Epithelial cell of proximal tubule (primary cell): ENCODE data around the gene AKAP14. TPM values are rescaled to one million over a fixed set of nuclear protein-coding genes. Genes with fewer than 3 reads are reported as not detected.
"Not testable (repeated sequence)": the region's sequence is repeated elsewhere in the genome, so short reads cannot be mapped to it uniquely, and the experiment has no call there.

Source experiments
- DNase-seq: peaks from one replicate; pipeline ENCODE4 v3.0.0-alpha.2; 2011; ENCODE audit warnings: low read depth
- H3K4me3 ChIP-seq: 2 replicates; pipeline ENCODE4 v1.5.1; 2011; ENCODE audit warnings: low read depth, mild to moderate bottlenecking, low read length
- total RNA-seq: library from RNA; depleted of rRNA; stranded (reverse); fragments of >200 nt; gene quantifications from 2 replicates; pipeline ENCODE4 v1.2.3, GENCODE V29; 2015
- TF ChIP-seq, protein P1 (sequence below): conservative IDR thresholded peaks from 2 replicates; pipeline ENCODE4 v1.5.1; 2012; ENCODE audit warnings: low read depth, mild to moderate bottlenecking, low read length

Gene AKAP14
- total RNA-seq, 1 donor from 2014 or later = not detected

DNA sequence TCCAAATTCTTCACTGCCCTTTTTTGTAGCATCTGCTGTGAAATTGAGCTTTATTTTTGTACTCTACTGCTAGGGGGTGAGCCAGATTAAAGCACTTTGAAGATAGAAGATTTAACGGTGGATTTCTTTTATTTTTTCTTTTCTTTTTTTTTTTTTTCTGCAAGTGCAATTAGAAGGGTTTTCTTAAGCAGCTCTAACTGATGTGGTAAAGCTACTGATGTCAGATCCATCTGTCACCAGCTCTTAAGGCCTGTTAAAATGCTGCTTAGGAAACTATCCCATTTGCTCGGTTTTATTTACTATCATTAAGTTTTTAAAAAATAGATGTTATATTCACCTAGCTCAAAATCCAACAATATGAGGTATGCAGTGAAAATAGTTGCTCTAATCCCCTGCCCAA is 17.0 kb upstream of the AKAP14 start:
- TF ChIP-seq, protein P1, sequence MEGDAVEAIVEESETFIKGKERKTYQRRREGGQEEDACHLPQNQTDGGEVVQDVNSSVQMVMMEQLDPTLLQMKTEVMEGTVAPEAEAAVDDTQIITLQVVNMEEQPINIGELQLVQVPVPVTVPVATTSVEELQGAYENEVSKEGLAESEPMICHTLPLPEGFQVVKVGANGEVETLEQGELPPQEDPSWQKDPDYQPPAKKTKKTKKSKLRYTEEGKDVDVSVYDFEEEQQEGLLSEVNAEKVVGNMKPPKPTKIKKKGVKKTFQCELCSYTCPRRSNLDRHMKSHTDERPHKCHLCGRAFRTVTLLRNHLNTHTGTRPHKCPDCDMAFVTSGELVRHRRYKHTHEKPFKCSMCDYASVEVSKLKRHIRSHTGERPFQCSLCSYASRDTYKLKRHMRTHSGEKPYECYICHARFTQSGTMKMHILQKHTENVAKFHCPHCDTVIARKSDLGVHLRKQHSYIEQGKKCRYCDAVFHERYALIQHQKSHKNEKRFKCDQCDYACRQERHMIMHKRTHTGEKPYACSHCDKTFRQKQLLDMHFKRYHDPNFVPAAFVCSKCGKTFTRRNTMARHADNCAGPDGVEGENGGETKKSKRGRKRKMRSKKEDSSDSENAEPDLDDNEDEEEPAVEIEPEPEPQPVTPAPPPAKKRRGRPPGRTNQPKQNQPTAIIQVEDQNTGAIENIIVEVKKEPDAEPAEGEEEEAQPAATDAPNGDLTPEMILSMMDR = no peak
- no peak overlapping the region for H3K4me3 ChIP-seq
- DNase-seq = no peak

DNA sequence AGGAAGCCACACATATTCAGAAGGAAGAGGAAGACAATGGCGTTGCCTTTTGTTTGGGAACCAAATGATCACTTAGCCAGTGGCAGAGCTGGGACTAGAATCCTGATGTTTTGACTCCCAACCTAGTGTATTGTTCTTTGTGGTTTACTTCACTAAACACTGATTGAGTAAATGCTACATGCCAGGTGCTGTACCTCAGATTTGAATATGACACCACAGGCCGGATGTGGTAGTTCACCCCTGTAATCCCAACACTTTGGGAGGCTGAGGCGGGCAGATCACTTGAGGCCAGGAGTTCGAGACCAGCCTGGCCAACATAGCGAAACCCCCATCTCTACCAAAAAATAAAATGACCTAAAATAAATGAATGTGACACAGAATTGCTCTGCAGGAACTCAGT is 15.6 kb upstream of the AKAP14 start:
- no peak for DNase-seq
- TF ChIP-seq, protein P1 = no peak

DNA sequence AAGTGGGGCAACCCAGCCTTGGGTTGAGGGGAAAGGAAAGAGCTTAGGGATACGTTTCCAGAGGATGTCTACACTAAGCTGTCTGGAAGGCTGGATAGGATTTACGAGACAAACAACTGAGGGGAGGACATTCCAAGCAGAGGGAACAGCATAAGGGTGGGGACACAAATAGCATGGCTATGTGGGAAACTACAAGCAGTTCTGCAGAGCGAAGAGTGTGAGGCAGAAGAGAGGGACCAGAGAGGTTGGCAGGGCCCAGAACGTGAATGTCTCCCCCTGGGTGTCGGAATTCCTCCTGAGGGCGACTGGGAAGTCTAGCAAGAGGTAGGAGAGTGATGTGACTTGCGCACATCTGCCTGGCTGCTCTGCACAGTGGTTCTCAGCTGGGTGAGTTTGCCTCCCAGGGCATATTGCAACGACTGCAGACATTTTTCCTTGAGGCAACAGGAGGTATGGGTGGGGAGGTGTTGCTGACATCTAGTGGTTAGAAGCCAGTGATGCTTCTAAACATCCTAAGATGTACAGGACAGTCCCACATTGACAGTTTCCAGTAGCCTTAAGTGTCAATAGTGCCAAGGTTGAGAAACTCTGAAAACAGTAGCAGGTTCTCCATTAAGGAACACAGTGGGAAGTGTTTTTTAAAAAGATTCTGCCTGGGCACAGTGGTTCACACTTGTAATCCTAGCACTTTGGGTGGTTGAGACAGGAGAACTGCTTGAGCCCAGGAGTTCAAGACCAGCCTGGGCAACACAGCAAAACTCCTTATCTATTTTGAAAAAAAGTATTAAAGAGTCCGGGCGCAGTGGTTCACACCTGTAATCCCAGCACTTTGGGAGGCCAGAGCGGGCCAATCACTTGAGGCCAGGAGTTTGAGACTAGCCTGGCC is 14.9 kb upstream of the AKAP14 start:
- H3K4me3 ChIP-seq = no peak overlapping the region
- no peak for DNase-seq
- TF ChIP-seq, protein P1 = peak; percentile 67

More for the DNA sequence above, 15.6 kb upstream of the AKAP14 start:
- H3K4me3 ChIP-seq = no peak overlapping the region

DNA sequence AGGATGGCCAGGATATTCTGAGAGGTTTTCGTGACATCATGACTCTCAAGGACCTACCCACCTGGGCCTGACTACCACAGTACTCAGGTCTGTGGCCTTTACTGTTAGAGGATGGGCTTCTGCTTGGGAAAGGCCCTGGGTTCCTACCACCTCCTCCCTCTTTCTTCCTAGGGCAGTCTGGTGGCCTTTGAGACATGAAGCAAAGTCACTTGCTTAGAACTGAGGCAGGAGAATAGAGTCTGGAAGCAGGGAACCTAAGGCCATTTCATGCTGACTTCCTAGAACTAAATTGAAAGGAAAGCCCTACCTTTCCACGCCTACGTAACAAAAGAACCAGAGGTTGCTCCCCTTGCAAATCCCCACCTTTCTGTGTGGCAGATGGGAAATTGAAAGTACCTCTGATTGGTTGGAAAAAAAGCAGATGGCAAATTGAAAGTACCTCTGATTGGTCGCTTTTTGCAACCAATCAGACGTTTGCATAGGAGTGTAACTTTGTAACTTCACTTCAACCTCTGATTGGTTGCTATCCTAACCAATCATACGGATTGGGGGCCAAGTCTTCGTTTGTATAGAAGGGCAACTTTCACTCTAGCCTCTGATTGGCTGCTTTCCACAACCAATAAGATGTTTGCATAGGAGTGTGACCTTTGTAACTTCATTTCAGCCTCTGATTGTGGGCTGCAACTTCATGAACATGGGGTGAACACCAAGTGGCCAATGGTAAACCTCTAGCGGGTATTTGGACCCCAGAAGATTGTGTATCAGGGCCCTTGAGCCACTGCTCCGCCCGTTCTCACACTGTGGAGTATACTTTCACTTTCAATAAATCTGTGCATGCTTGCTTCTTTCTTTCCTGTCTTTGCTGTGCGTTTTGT is 9.9 kb upstream of the AKAP14 start:
- TF ChIP-seq, protein P1 = no peak
- no peak overlapping the region for H3K4me3 ChIP-seq
- no peak for DNase-seq

DNA sequence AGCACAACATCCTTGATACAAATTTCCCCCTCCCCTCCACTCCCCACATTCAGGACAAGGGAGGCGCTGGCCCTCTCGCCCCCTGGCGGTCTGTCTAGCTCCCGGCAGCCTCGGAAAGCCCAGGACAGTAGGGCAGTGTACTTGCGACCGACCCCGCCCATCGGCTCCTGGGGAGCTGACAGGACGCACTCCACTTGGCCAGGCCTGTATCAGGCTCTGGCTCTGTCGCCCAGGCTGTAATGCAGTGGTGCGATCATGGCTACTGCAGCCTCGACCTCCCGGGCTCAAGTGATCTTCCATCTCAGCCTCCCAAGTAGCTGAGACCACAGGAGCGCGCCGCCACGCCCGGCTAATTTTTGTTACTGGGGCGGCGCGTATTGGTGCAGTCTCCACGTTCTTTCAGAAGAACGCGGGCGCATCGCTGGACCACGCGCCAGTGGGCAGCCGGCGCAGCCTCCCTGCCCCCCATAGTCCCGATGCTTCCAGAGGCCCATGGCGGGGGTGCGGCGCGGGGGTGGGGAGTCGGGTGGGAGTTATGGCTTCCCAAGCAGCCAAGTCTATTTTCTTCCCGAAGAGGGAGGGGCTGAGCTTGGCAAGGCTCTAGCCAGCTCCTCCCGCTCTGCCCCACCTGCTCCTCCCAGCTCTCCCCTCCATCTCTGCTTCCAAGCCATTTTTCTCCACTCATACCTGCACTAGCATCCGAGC is 7.8 kb upstream of the AKAP14 start:
- peak overlapping the region; percentile 46 for H3K4me3 ChIP-seq
- no peak for DNase-seq
- TF ChIP-seq, protein P1 = peak; percentile 61

DNA sequence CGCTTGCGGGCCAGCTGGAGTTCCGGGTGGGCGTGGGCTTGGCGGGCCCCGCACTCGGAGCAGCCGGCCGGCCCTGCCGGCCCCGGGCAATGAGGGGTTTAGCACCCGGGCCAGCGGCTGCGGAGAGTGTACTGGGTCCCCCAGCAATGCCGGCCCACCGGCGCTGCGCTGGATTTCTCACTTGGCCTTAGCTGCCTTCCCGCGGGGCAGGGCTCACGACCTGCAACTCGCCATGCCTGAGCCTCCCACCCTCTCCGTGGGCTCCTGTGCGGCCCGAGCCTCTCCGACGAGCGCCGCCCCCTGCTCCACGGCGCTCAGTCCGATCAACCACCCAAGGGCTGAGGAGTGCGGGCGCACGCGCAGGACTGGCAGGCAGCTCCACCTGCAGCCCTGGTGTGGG is 5.1 kb upstream of the AKAP14 start:
- DNase-seq, H3K4me3 ChIP-seq: not testable (repeated sequence)

DNA sequence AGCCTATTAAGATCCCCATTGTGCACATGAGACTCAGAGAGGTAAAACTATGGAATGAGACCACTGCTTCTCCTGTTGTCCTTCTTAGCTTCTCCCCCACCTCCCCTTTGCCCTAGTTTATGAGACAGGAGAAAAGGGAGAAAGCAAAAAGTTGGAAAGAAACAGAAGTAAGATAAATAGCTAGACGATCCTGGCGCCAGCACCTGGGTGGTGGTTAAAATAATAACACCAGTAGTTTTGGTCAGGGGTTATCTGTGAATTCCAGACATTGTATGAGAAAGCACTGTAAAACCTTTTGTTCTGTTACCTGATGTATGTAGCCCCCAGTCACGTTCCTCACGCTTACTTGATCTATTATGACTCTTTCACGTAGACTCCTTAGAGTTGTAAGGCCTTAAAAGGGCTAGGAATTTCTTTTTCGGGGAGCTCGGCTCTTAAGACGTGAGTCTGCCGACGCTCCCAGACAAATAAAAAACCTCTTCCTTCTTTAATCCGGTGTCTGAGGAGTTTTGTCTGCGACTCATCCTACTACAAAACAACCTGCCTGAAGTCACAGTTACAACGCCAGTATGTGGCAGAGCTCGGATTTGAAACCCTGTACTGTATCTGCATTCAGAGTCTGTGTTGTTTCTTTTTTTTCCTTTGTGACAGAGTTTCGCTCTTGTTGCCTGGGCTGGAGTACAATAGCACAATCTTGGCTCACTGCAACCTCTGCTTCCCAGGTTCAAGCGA is 3.6 kb upstream of the AKAP14 start:
- not testable (repeated sequence) for H3K4me3 ChIP-seq, DNase-seq
